Stomach (tissue), 9 donors: ENCODE data around the gene SLC13A3. TPM values are rescaled to one million over a fixed set of nuclear protein-coding genes. Genes with fewer than 3 reads are reported as not detected.

ENCODE experiments used
- DNase-seq, 2 donors: peaks; one replicate each; pipeline versions ENCODE4 v3.0.0 to v3.0.0-alpha.2; 2013 to 2019
- H3K27ac ChIP-seq, 5 donors: fragments of 200-600 bp in 4 of 5; sonication (generic) in 4 of 5; one replicate each; pipeline ENCODE4 v1.5.1; 2013 to 2019; ENCODE audit warnings: mild to moderate bottlenecking in 1 of 5, moderate library complexity in 1 of 5
- H3K27me3 ChIP-seq, 3 donors: fragments of 200-600 bp; sonication (generic); one replicate each; pipeline ENCODE4 v1.5.1; 2017 to 2019; ENCODE audit warnings: mixed run types in 1 of 3
- H3K36me3 ChIP-seq, 4 donors: fragments of 200-600 bp; sonication (generic); 1 replicate in 3 of 4; 2 replicates in 1 of 4; pipeline ENCODE4 v1.5.1; 2016 to 2019
- H3K4me1 ChIP-seq, 4 donors: fragments of 200-600 bp; sonication (generic); one replicate each; pipeline ENCODE4 v1.5.1; 2016 to 2019
- H3K4me3 ChIP-seq, 4 donors: fragments of 200-600 bp; sonication (generic) in 3 of 4; one replicate each; pipeline ENCODE4 v1.5.1; 2016 to 2019; ENCODE audit warnings: mild to moderate bottlenecking in 1 of 4
- H3K9me3 ChIP-seq, 4 donors: fragments of 200-600 bp; sonication (generic); one replicate each; pipeline ENCODE4 v1.5.1; 2016 to 2019
- EP300 ChIP-seq: sonication (generic); formaldehyde crosslinking; IDR thresholded peaks from one replicate; pipeline ENCODE4 v1.6.1; 2017; ENCODE audit warnings: antibody characterized with exemption
- POLR2A ChIP-seq, 4 donors: fragments of 450-650 bp; IDR thresholded peaks; one replicate each; pipeline ENCODE4 v1.6.1; 2016; ENCODE audit warnings: antibody characterized with exemption in 4 of 4, control low read depth in 2 of 4, mild to moderate bottlenecking in 1 of 4, moderate library complexity in 1 of 4
- POLR2AphosphoS5 ChIP-seq, 3 donors: sonication (generic); formaldehyde crosslinking; IDR thresholded peaks; one replicate each; pipeline ENCODE4 v1.6.1; 2016; ENCODE audit warnings: antibody characterized with exemption in 3 of 3
- WGBS, 5 donors: extraction: QIAGEN DNeasy Blood & Tissue Kit in 3 of 5; methylation state at CpG; one replicate each; pipeline versions ENCODE4 v1.1.5 to v1.1.7; 2013 to 2018; 5-methylcytosine and 5-hydroxymethylcytosine counted together
- intact Hi-C: fragments of 100-400 bp; cut with DNase I; formaldehyde crosslinking; loops from one replicate; pipeline ENCODE4 v1.15.1; 2023; ENCODE audit warnings: low total_unique reads
- polyA plus RNA-seq, 3 donors: library from polyadenylated mRNA; stranded (reverse); fragments of 200-250 nt; gene quantifications; one replicate each; pipeline ENCODE4 v1.2.3, GENCODE V29; 2013
- total RNA-seq, 5 donors: library from RNA; depleted of rRNA; stranded (reverse); fragments of >200 nt; gene quantifications; one replicate each; pipeline versions ENCODE4 v1.1.0 to v1.2.3, GENCODE V29; 2014 to 2016
- TF ChIP-seq, protein P1 (sequence below), 7 experiments: fragments of 450-650 bp in 4 of 7; fragments of 200-600 bp in 3 of 7; sonication (generic) in 3 of 7; IDR thresholded peaks; one replicate each; pipeline ENCODE4 v1.5.1; 2016 to 2019; ENCODE audit warnings: antibody characterized with exemption in 7 of 7, control low read depth in 2 of 7, mild to moderate bottlenecking in 1 of 7
- donor health status: healthy with polysubstance abuse.
- donor health status: Bipolar disorder and iron deficiency.
- donor health status: healthy.

Gene SLC13A3
- total and polyA plus RNA-seq, 8 donors: 0.61 to 6.6 (median 1.4) TPM; not detected in 2

DNA sequence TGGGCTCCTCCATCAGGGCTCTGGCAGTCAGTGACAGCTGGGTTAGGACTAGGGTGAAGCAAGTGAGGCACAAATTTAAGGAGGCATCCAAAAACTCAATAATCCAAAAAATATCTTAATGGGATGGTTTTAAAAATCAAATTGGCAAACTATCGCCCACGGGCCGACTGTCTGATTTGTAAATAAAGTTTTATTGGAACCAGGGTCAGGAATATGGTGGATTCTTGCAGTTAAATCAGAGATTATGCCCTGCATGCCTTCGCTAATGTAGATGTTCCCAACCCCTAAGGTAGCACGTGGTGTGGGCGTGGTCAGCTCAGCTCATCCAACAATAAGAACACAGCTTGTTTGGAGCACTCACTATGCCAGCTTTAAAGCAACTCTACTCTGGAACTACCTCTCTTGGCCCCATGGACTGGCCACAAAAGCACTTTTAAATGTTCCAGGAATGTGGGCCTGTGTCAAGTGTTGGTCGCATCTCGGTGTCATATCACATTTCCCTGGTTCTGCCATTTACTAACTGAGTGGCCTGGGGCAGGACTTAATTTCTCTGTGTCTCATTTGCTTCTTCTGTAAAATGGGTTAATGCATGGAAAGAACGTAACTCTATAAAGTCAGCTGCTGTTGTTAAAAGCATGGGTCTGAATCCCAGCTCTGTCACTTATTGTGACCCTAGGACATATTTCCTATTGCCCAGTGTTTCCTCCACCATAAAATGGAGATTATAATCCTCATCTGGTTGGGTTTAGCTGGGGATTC lies 31.0 kb upstream of the SLC13A3 start:
- TF ChIP-seq EP300: no peak
- TF ChIP-seq, protein P1, sequence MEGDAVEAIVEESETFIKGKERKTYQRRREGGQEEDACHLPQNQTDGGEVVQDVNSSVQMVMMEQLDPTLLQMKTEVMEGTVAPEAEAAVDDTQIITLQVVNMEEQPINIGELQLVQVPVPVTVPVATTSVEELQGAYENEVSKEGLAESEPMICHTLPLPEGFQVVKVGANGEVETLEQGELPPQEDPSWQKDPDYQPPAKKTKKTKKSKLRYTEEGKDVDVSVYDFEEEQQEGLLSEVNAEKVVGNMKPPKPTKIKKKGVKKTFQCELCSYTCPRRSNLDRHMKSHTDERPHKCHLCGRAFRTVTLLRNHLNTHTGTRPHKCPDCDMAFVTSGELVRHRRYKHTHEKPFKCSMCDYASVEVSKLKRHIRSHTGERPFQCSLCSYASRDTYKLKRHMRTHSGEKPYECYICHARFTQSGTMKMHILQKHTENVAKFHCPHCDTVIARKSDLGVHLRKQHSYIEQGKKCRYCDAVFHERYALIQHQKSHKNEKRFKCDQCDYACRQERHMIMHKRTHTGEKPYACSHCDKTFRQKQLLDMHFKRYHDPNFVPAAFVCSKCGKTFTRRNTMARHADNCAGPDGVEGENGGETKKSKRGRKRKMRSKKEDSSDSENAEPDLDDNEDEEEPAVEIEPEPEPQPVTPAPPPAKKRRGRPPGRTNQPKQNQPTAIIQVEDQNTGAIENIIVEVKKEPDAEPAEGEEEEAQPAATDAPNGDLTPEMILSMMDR (IDR thresholded peaks at IDR 0.05): no peak
- no peak for TF ChIP-seq POLR2A (IDR thresholded peaks at IDR 0.05)
- TF ChIP-seq POLR2AphosphoS5 (IDR thresholded peaks at IDR 0.05): no peak
- intact Hi-C loops: loop anchor here (5.0 kb wide), 1 partner anchor 165 kb away; no protein-coding TSS in a partner anchor
- DNase-seq: no peak

DNA sequence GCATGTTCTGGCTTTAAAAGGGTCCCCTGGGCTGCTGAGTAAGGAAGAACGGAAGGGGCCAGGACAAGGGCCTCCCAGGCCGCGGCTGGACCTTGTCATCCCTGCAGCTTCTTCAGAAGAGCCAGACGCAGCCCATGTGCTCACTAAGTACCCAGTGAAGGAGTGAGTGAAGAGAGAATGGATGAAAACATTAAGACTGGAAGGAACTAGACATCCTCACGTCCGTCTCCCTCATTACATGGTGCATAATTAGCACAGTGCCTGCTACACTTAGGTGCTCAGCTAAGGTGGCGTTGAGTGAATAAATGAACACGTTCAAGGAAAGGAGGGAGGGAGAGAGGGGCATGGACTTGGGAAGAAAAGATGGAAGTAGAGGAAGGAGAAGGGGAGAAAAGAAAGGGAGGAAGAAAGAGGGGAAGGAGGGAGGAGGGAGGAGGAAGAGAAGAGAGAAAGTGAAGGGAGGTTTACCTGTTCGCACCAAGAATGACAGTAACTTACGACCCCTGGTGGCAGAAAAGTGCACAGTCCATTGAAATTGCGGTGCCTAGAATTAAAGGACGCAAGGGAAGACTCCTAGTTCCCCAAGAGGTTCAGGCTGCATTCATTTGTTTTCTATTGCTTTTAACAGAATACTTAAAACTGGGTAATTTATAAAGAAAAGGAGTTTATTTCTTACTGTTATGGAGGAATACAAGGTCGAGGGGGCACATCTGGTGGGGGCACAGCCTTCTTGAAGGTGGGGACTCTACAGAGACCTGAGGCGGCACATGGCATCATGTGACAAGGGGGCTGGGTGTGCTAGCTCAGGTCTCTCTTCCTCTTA lies 30.0 kb upstream of the SLC13A3 start:
- Histone ChIP-seq H3K9me3 (no peaks in the 10 kb centered on the region), H3K27me3 (no peaks in the 10 kb centered on the region), H3K4me1 (peaks cover 14 to 54% (median 38%) of the 10 kb centered on the region in 4 donors), H3K36me3 (peaks cover 0 to 21% (median 17%) of the 10 kb centered on the region in 4 donors), H3K4me3 (no peak overlapping the region), H3K27ac (no peak overlapping the region)
- DNase-seq: peak; percentile 80 to 87
- intact Hi-C loops: loop anchor here (5.0 kb wide), 1 partner anchor 164 kb away; no protein-coding TSS in a partner anchor
- TF ChIP-seq, protein P1 (IDR thresholded peaks at IDR 0.05): peak in 5 of 7 experiments; percentile 69 to 87 (median 84)
- TF ChIP-seq POLR2AphosphoS5 (IDR thresholded peaks at IDR 0.05) (peak in 1 of 3 donors; percentile 30), POLR2A (IDR thresholded peaks at IDR 0.05) (no peak), EP300 (no peak)
- whole genome bisulfite sequencing, 5 donors: 51 to 54% (median 52%) methylated on average over 14 of the region's 14 CpGs

More for the DNA sequence above, 31.0 kb upstream of the SLC13A3 start:
- Histone ChIP-seq H3K4me1 (peaks cover 14 to 64% (median 48%) of the 10 kb centered on the region in 4 donors), H3K27ac (no peak overlapping the region), H3K36me3 (peaks cover 0 to 30% (median 24%) of the 10 kb centered on the region in 4 donors), H3K4me3 (no peak overlapping the region), H3K27me3 (no peaks in the 10 kb centered on the region), H3K9me3 (no peaks in the 10 kb centered on the region)
- 87 to 91% (median 87%) methylated on average over 9 of the region's 9 CpGs for WGBS, 5 donors

DNA sequence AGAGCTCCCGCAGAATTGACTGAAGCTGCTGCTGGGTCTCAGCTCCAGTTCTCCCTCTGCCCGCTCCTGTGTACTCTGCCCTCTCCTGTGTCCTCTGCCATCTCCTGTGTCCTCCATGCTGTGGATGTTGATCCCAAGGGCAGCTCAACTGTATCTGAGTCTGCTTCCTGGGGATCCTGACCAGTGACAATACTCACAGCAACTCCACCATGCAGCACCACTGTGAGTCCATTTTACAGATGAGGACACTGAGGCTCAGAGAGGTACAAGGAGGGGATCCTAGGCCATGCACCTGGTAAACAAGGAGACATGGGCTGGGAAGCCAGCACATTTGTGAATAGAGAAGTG lies 29.4 kb upstream of the SLC13A3 start:
- H3K4me3 ChIP-seq: no peak overlapping the region
- H3K27ac ChIP-seq: no peak overlapping the region
- peaks cover 14 to 49% (median 34%) of the 10 kb centered on the region in 4 donors for H3K4me1 ChIP-seq
- H3K36me3 ChIP-seq: peaks cover 0 to 15% (median 12%) of the 10 kb centered on the region in 4 donors
- intact Hi-C loops: loop anchor here (5.0 kb wide), 1 partner anchor 163 kb away; no protein-coding TSS in a partner anchor
- WGBS, 5 donors: 76 to 97% (median 94%) methylated on average over 2 of the region's 2 CpGs
- H3K9me3 ChIP-seq: no peaks in the 10 kb centered on the region
- H3K27me3 ChIP-seq: no peaks in the 10 kb centered on the region
- DNase-seq: no peak
- TF ChIP-seq EP300 (no peak), POLR2A (IDR thresholded peaks at IDR 0.05) (no peak), POLR2AphosphoS5 (IDR thresholded peaks at IDR 0.05) (no peak)
- TF ChIP-seq, protein P1 (IDR thresholded peaks at IDR 0.05): no peak

DNA sequence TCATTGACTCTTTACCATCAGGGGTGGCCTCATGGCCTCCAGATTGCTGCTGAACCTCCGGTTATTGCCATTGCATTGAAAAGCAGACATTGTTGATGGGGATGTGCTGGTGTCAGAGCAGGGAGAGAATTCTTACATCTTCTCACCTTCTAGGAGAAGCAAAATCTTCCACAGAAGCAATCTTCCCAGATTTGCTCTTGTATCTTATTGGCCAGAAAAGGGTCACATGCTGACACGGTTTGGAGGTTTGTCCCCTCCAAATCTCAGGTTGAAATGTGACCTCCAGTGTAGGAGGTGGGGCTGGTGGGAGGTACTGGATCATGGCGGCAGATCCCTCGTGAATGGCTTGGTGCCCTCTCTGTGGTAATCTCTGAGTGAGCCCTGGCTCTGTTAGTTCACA lies 27.3 kb upstream of the SLC13A3 start:
- WGBS, 5 donors: 74 to 82% (median 78%) methylated on average over 4 of the region's 4 CpGs
- H3K27me3 ChIP-seq: no peaks in the 10 kb centered on the region
- H3K27ac ChIP-seq: no peak overlapping the region
- no peak overlapping the region for H3K4me3 ChIP-seq
- intact Hi-C loops: no loop called here
- no peaks in the 10 kb centered on the region for H3K9me3 ChIP-seq
- H3K36me3 ChIP-seq: peaks cover 0 to 12% (median 7%) of the 10 kb centered on the region in 4 donors
- peaks cover 10 to 30% (median 18%) of the 10 kb centered on the region in 4 donors for H3K4me1 ChIP-seq
- TF ChIP-seq, protein P1 (IDR thresholded peaks at IDR 0.05): no peak
- TF ChIP-seq EP300 (no peak), POLR2AphosphoS5 (IDR thresholded peaks at IDR 0.05) (no peak), POLR2A (IDR thresholded peaks at IDR 0.05) (no peak)
- no peak for DNase-seq
